VCaP (cell line): ENCODE measurements around the gene RFX1.
"Not testable (repeated sequence)": the region's sequence is repeated elsewhere in the genome, so short reads cannot be mapped to it uniquely, and the experiment has no call there.

Experiments
- H3K27ac ChIP-seq: fragments of 450-650 bp; 2 replicates; pipeline ENCODE4 v1.5.1; 2017
- CTCF ChIP-seq: fragments of 450-650 bp; conservative IDR thresholded peaks from 2 replicates; pipeline ENCODE4 v1.5.1; 2017; ENCODE audit warnings: mild to moderate bottlenecking, moderate library complexity

RFX1 gene

DNA sequence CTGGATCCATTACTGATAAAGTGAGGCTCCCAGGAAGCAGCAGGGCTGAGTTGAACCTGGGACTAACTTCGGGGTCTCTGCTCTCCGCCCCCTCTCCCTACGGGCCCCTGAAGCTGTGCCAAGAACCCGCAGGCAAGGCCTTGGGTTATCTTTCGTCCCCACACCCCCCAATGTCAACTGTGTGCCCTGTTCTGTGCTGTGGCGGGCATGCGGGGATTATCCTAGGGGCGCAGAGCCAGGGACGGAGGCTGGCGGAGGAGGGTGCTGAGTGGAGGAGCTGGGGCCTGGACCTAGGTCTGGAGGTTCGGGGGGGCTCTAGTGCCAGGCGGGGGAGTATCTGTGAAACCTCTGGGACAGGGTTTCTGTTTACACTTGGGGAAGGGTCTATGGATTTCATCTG is 26.4 kb downstream of the RFX1 start:
- H3K27ac ChIP-seq = no peak overlapping the region
- TF ChIP-seq CTCF = no peak

DNA sequence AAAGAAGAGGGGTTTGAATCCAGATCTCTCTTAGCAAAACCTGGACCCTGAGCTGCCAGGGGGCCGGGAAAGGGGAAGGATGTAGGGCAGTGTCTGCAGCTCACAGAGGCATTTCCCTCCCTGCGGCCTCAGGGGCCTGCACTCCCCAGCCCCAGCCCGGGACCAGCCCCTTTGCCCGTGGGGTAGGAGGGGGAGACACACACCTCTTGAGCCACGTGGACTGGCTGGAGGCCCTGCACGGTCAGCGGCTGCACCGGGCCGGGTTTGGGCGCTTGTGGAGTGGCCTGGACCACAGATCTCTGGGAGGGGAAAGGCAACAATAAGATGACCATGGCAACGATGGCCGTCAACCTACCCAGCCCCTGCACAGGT is 26.9 kb downstream of the RFX1 start:
- H3K27ac ChIP-seq = no peak overlapping the region
- TF ChIP-seq CTCF = no peak

DNA sequence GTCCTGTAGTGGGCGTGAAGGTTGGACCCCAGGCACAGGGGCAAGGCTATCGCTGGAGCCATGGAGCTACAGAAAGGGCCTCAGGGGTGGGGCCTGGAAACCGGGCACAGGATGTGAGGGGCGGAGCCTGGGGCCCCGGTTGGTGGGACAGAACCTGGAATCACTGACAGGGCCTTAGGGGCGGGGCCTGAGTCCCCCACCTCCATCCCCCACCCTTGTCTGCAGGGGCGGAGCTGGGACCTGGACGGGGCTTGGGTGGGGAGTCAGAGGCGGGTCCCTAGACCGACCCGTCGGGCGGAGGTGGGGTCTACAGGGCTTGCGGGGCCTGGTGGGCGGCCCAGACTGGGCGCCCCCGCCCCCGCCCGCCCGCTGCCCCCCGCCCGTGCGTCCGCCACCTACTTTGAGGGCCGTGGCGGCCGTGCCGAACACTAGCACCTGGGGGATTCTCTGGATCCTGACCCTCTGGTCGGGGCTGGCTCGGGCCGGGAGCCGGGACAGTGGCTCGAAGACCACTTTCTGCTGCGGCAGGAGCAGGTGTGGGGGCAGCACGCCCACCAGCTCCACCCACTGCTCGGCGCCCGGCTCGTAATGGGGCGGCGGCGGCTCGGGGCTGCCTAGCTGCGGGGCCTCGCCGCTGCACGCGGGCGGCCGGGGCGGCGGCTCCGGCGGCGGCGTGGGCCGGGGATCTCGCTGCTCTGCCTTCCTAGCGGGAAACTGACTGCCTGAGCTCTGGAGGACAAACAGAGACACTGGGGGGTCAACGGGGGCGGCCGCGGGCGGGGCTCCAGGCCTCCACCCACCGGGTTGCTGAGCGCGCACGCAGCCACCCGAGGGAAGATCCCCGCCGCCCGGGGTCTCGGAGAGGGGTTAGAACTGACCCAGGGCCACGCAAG is 27.5 kb downstream of the RFX1 start:
- no peak overlapping the region for H3K27ac ChIP-seq
- TF ChIP-seq CTCF = no peak

- TF ChIP-seq CTCF = no peak
- no peak overlapping the region for H3K27ac ChIP-seq
Measured at GRCh38 chr19:13977803-13978202, 28.3 kb downstream of the RFX1 start.

- TF ChIP-seq CTCF = no peak
- H3K27ac ChIP-seq = no peak overlapping the region
Measured at GRCh38 chr19:13976446-13976845, 29.7 kb downstream of the RFX1 start.

DNA sequence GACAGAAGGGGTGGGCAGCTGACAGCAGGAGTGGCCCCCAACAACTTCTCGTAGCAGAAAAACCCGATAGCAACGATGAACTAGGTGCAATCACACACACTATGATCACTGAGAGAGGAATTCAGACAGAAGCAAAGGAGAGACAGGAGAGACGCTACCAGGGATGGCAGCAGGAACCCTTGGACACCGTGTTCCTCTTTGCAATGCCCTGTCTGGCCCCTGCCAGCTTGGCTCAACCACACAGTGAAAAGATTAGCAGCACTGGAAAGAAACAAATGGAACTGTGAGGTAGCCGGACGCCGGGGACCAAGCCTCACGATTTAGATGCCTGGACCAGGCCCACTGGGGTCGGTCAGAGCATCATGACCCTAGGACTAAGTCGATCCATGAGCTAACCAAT is 30.2 kb downstream of the RFX1 start:
- no peak for TF ChIP-seq CTCF
- H3K27ac ChIP-seq = no peak overlapping the region

DNA sequence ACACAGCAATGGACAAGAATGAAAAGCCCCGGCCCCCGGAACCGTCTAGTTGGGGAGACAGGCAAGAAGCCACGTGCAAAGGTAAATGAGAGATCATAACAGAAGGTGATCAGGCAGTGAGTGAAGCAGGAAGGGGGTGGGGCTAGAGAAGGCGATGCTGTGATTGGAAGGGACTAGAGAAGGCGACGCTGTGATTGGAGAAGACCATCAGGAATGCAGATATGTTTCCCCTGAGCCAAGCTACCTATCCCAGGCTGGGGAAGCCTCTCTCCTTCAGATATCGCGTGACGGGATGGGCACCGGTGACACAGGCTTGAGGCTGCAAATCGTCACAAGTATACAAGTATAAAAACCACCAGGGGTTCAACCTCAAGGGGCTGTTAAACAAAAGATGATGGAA is 32.0 kb downstream of the RFX1 start:
- no peak for TF ChIP-seq CTCF
- H3K27ac ChIP-seq = no peak overlapping the region

DNA sequence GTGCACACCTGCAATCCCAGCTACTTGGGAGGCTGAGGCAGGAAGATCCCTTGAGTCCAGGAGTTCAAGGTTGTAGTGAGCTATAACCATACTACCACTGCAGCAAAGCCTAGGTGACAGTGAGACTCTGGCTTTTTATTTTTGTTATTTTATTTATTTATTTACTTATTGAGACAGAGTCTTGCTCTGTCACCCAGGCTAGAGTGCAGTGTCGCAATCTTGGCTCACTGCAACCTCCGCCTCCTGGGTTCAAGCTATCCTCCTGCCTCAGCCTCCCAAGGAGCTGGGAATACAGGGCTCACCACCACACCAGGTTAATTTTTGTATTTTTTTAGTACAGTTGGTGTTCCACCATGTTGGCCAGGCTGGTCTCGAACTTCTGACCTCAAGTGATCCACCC is 32.6 kb downstream of the RFX1 start:
- H3K27ac ChIP-seq = not testable (repeated sequence)
